H1 (cell line): ENCODE results near the gene EEF2K. TPM values are rescaled to one million over a fixed set of nuclear protein-coding genes. Genes with fewer than 3 reads are reported as not detected.

Source experiments
- CTCF ChIA-PET: fragments of 300-600 bp; sonication (Branson Sonifier 250); formaldehyde crosslinking; loops from one replicate; lab custom pipeline; 2021; ENCODE audit not compliant: partially characterized antibody; lab: Charles Lee
- POLR2A ChIA-PET: fragments of 300-600 bp; sonication (Branson Sonifier 250); formaldehyde crosslinking; loops from one replicate; lab custom pipeline; 2021; ENCODE audit warnings: inconsistent platforms; ENCODE audit not compliant: partially characterized antibody; lab: Charles Lee
- DNase-seq, 2 experiments: peaks; one replicate each; pipeline versions ENCODE4 v3.0.0 to v3.0.0-alpha.2; 2010 to 2022; ENCODE audit warnings: low spot score in 2 of 2, low read depth in 1 of 2, mixed read lengths in 1 of 2
- FAIRE-seq: peaks from 2 replicates; lab custom pipeline; 2011; peaks lifted over from hg19 to GRCh38; lab: Jason Lieb, UNC
- H2AFZ ChIP-seq: 2 replicates; pipeline ENCODE4 v1.8.1; 2012; ENCODE audit warnings: low read length, inconsistent platforms
- H2AK5ac ChIP-seq: 2 replicates; pipeline ENCODE4 v1.6.1; 2013; ENCODE audit warnings: low read depth, low read length
- H2BK120ac ChIP-seq: replicated peaks from 2 replicates; pipeline ENCODE3; 2013; ENCODE audit warnings: low read depth, low read length, inconsistent platforms
- H2BK12ac ChIP-seq: 2 replicates; pipeline ENCODE4 v1.6.1; 2013; ENCODE audit warnings: low read depth, low read length
- H2BK15ac ChIP-seq: 2 replicates; pipeline ENCODE4 v1.6.1; 2013; ENCODE audit warnings: low read length
- H2BK20ac ChIP-seq: 2 replicates; pipeline ENCODE4 v1.6.1; 2013; ENCODE audit warnings: low read length
- H2BK5ac ChIP-seq: 2 replicates; pipeline ENCODE4 v1.6.1; 2013; ENCODE audit warnings: low read depth, low read length
- H3K14ac ChIP-seq: 2 replicates; pipeline ENCODE4 v1.6.1; 2013; ENCODE audit warnings: inconsistent platforms; ENCODE audit not compliant: insufficient read length
- H3K18ac ChIP-seq: 2 replicates; pipeline ENCODE4 v1.6.1; 2013; ENCODE audit warnings: low read length; ENCODE audit errors: extremely low read depth
- H3K23ac ChIP-seq: 2 replicates; pipeline ENCODE4 v1.6.1; 2013; ENCODE audit warnings: inconsistent platforms; ENCODE audit not compliant: insufficient read length
- H3K23me2 ChIP-seq: 2 replicates; pipeline ENCODE4 v1.6.1; 2013; ENCODE audit warnings: low read depth, low read length
- H3K27ac ChIP-seq: 2 replicates; pipeline ENCODE4 v1.6.1; 2011; ENCODE audit warnings: low read depth, low read length, inconsistent platforms
- H3K27me3 ChIP-seq, 4 experiments: replicated peaks in 1 of 4; 1 replicate in 1 of 4; 2 replicates in 3 of 4; pipeline versions ENCODE4 v1.6.1 to v1.8.1; 2011 to 2013; ENCODE audit warnings: low read length in 3 of 4, mild to moderate bottlenecking in 3 of 4, inconsistent platforms in 2 of 4, mixed read lengths in 2 of 4, moderate library complexity in 1 of 4; ENCODE audit not compliant: control insufficient read depth in 3 of 4, insufficient read depth in 3 of 4; ENCODE audit errors: extremely low read depth in 1 of 4
- H3K36me3 ChIP-seq, 4 experiments: 2 replicates each; pipeline versions ENCODE4 v1.6.1 to v1.8.1; 2011 to 2013; ENCODE audit warnings: mild to moderate bottlenecking in 4 of 4, low read length in 3 of 4, moderate library complexity in 2 of 4, control low read depth in 1 of 4, inconsistent platforms in 1 of 4; ENCODE audit not compliant: insufficient read depth in 4 of 4, control insufficient read depth in 2 of 4
- H3K4ac ChIP-seq: replicated peaks from 2 replicates; pipeline ENCODE3; 2013; ENCODE audit warnings: low read length, low read depth, mixed read lengths, inconsistent platforms; ENCODE audit not compliant: insufficient read length
- H3K4me1 ChIP-seq, 4 experiments: replicated peaks in 1 of 4; 1 replicate in 1 of 4; 2 replicates in 3 of 4; pipeline versions ENCODE4 v1.6.1 to v1.8.1; 2011 to 2013; ENCODE audit warnings: low read length in 3 of 4, inconsistent platforms in 2 of 4, mixed read lengths in 1 of 4; ENCODE audit not compliant: insufficient read depth in 4 of 4, control insufficient read depth in 3 of 4
- H3K4me2 ChIP-seq, 2 experiments: 2 replicates each; pipeline versions ENCODE4 v1.6.1 to v1.8.1; 2011 to 2013; ENCODE audit warnings: low read depth in 2 of 2, low read length in 2 of 2, control low read depth in 1 of 2, inconsistent platforms in 1 of 2, mild to moderate bottlenecking in 1 of 2; ENCODE audit not compliant: insufficient read depth in 1 of 2
- H3K4me3 ChIP-seq, 4 experiments: fragments of 200-600, 300-600 bp in 1 of 4; sonication (generic), shearing (Covaris generic), sonication (Bioruptor Twin) in 1 of 4; 2 replicates each; pipeline versions ENCODE4 v1.5.1 to v1.8.1; 2011 to 2016; ENCODE audit warnings: low read length in 4 of 4, low read depth in 3 of 4, control low read depth in 2 of 4, inconsistent platforms in 2 of 4, mild to moderate bottlenecking in 2 of 4, mixed read lengths in 1 of 4, moderate library complexity in 1 of 4; ENCODE audit not compliant: insufficient read depth in 2 of 4; ENCODE audit errors: extremely low read depth in 1 of 4
- H3K56ac ChIP-seq: replicated peaks from 2 replicates; pipeline ENCODE3; 2013; ENCODE audit warnings: low read depth, mild to moderate bottlenecking, mixed read lengths, low read length, inconsistent platforms; ENCODE audit not compliant: insufficient read length
- H3K79me1 ChIP-seq: 2 replicates; pipeline ENCODE4 v1.6.1; 2013; ENCODE audit warnings: low read depth, low read length, control low read depth
- H3K79me2 ChIP-seq, 2 experiments: 2 replicates each; pipeline versions ENCODE4 v1.6.1 to v1.8.1; 2012 to 2013; ENCODE audit warnings: low read length in 2 of 2, mild to moderate bottlenecking in 2 of 2, inconsistent platforms in 1 of 2; ENCODE audit not compliant: insufficient read depth in 2 of 2, control insufficient read depth in 1 of 2
- H3K9ac ChIP-seq, 4 experiments: replicated peaks in 1 of 4; 1 replicate in 1 of 4; 2 replicates in 3 of 4; pipeline versions ENCODE4 v1.6.1 to v1.8.1; 2011 to 2013; ENCODE audit warnings: low read depth in 3 of 4, low read length in 3 of 4, control low read depth in 2 of 4, mild to moderate bottlenecking in 2 of 4, moderate library complexity in 2 of 4, inconsistent platforms in 1 of 4; ENCODE audit errors: extremely low read depth in 1 of 4
- H3K9me3 ChIP-seq, 2 experiments: 2 replicates each; pipeline versions ENCODE4 v1.6.1 to v1.8.1; 2012 to 2013; ENCODE audit warnings: mild to moderate bottlenecking in 2 of 2, moderate library complexity in 2 of 2, control low read depth in 1 of 2, inconsistent platforms in 1 of 2, low read depth in 1 of 2, low read length in 1 of 2, mixed read lengths in 1 of 2; ENCODE audit not compliant: insufficient read depth in 2 of 2
- H4K20me1 ChIP-seq, 2 experiments: replicated peaks in 1 of 2; 2 replicates each; pipeline versions ENCODE3 to v1.8.1; 2011 to 2013; ENCODE audit warnings: inconsistent platforms in 2 of 2, low read length in 2 of 2, mild to moderate bottlenecking in 1 of 2; ENCODE audit not compliant: insufficient read depth in 2 of 2, control insufficient read depth in 1 of 2
- H4K5ac ChIP-seq: 2 replicates; pipeline ENCODE4 v1.6.1; 2013; ENCODE audit warnings: low read length, low read depth, mixed read lengths, inconsistent platforms; ENCODE audit not compliant: insufficient read length
- H4K8ac ChIP-seq: 2 replicates; pipeline ENCODE4 v1.8.0; 2013; ENCODE audit warnings: mild to moderate bottlenecking, moderate library complexity, low read length, inconsistent platforms; ENCODE audit not compliant: insufficient read depth; ENCODE audit errors: extremely low read depth
- H4K91ac ChIP-seq: replicated peaks from 2 replicates; pipeline ENCODE3; 2013; ENCODE audit warnings: low read length, mixed read lengths, inconsistent platforms; ENCODE audit not compliant: insufficient read length
- ASH2L ChIP-seq: fragments of 200-600, 300-600 bp; sonication (generic); IDR thresholded peaks from one replicate; pipeline ENCODE4 v1.7.1; 2017; ENCODE audit warnings: low read length
- BRCA1 ChIP-seq: IDR thresholded peaks from 2 replicates; pipeline ENCODE4 v1.6.1; 2012; ENCODE audit warnings: low read depth, low read length, improper control_type of control experiment
- CBX8 ChIP-seq: fragments of 300-800, 300-1000 bp; sonication (generic); IDR thresholded peaks from 2 replicates; pipeline ENCODE4 v1.7.1; 2016; ENCODE audit warnings: low read depth, low read length, borderline replicate concordance
- CHD1 ChIP-seq: IDR thresholded peaks from 2 replicates; pipeline ENCODE4 v1.6.1; 2012; ENCODE audit warnings: low read depth, low read length, improper control_type of control experiment
- CHD2 ChIP-seq: IDR thresholded peaks from 2 replicates; pipeline ENCODE4 v1.6.1; 2012; ENCODE audit warnings: low read length, improper control_type of control experiment
- HDAC2 ChIP-seq, 2 experiments: fragments of 300-600 bp in 1 of 2; sonication (generic) in 1 of 2; IDR thresholded peaks; 2 replicates each; pipeline ENCODE4 v1.6.1; 2011 to 2012; ENCODE audit warnings: low read depth in 2 of 2, low read length in 2 of 2, mild to moderate bottlenecking in 2 of 2, moderate library complexity in 2 of 2, borderline replicate concordance in 1 of 2, inconsistent platforms in 1 of 2
- KDM1A ChIP-seq: fragments of 200-600, 300-600 bp; sonication (generic); IDR thresholded peaks from 2 replicates; pipeline ENCODE4 v1.7.1; 2016; ENCODE audit warnings: mild to moderate bottlenecking, low read length, borderline replicate concordance
- MAFK ChIP-seq: IDR thresholded peaks from 2 replicates; pipeline ENCODE4 v1.6.1; 2012; ENCODE audit warnings: low read depth, mild to moderate bottlenecking, improper control_type of control experiment, low read length
- PHF8 ChIP-seq: fragments of 200-600 bp; sonication (generic); conservative IDR thresholded peaks from 2 replicates; pipeline ENCODE4 v1.7.1; 2012; ENCODE audit warnings: low read depth, mild to moderate bottlenecking, inconsistent platforms, low read length, moderate library complexity
- RBBP5 ChIP-seq: IDR thresholded peaks from 2 replicates; pipeline ENCODE4 v1.7.1; 2012; ENCODE audit warnings: low read depth, mild to moderate bottlenecking, inconsistent platforms, low read length, moderate library complexity, borderline replicate concordance
- SP4 ChIP-seq: IDR thresholded peaks from 2 replicates; pipeline ENCODE4 v1.6.1; 2012; ENCODE audit warnings: low read length, inconsistent platforms
- WGBS, 2 experiments: shearing (Covaris generic) in 1 of 2; methylation state at CpG; one replicate each; pipeline versions ENCODE4 v1.1.6 to v1.1.7; 2013 to 2015; ENCODE audit warnings: low lambda C conversion rate in 2 of 2, mixed read lengths in 2 of 2, inconsistent platforms in 1 of 2, low coverage in 1 of 2, missing lambda C conversion rate in 1 of 2; ENCODE audit not compliant: insufficient replicate concordance in 2 of 2, insufficient coverage in 1 of 2, insufficient read length in 1 of 2; ENCODE audit errors: extremely low coverage in 1 of 2, missing lambda C conversion rate in 1 of 2; 5-methylcytosine and 5-hydroxymethylcytosine counted together
- polyA plus RNA-seq, 7 experiments: library from polyadenylated mRNA; depleted of rRNA in 3 of 7; stranded (reverse) in 5 of 7; unstranded in 2 of 7; fragments of >200 nt in 5 of 7; fragments of 200-250 nt in 2 of 7; gene quantifications; 1 replicate in 5 of 7; 2 replicates in 1 of 7; 4 replicates in 1 of 7; pipeline versions ENCODE4 v1.2.1 to v1.2.3, GENCODE V29; 2011 to 2013; ENCODE audit warnings: missing spikeins in 2 of 7, mixed read lengths in 2 of 7
- total RNA-seq: library from RNA; stranded (reverse); fragmentation: NEBNext Ultra II Directional; extraction: Animal tissue kit (Norgen Biotek cat#: 25700); gene quantifications from 2 replicates; pipeline ENCODE4 v1.2.1, GENCODE V29; 2021

EEF2K gene
- total and polyA plus RNA-seq, 2 of the 8 experiments (the other 6 are each of a cell fraction or from before 2014, with no cell fraction given), result 14.9 to 30.2 TPM

DNA sequence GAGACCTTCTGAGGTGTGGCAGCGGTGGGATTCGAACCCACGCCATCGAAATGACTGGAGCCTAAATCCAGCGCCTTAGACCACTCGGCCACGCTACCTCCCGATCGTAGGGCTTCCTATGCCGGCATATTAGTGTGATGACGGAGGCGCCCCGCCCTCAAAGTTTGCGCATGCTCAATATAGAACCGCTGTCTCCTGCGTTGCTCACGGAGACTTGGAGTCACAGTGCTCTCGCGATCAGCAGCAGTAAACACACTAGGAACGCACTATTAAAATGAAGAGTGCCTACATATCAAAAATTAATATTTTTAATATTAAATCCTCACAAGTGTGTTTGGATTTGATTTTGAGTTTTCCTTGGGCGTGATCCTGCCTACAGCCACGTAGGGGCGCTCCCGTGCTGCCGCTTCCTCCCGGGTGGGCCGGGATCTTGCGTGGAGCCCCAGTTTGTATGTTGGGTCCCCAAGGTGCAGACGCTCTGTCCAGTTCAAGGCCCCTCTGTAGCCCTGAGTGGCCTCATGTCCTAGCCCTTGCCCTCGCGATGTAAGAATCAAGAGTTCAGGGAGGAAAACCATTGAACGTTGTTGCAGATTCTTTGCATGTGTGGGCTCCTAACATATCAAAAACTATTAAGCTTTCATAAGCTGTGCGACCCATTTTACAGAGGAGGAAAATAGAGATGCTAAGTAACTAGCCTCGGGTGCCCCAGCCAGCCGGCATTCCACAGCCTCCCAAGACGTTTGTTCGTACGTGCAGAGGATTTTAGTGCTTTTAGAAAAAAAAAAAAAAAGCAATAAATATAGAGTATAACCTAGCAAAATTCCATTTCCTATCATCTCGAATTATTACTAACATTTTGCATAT lies 10.2 kb upstream of the EEF2K start:
- Histone ChIP-seq H2BK15ac (no peak overlapping the region), H3K23ac (no peak overlapping the region), H3K14ac (no peak overlapping the region), H3K18ac (no peak overlapping the region; the same call in 1 of the 2 replicates), H3K56ac (no peak overlapping the region), H4K5ac (no peak overlapping the region), H3K4me3 (peak overlapping the region; percentile 42 to 92 (median 78)), H4K8ac (no peak overlapping the region), H3K9me3 (no peaks in the 10 kb centered on the region), H3K4me1 (peaks cover 0 to 3% (median 0%) of the 10 kb centered on the region in 4 experiments; a peak in 3 of 7 replicates), H3K79me2 (no peaks in the 10 kb centered on the region), H3K4me2 (peak overlapping the region; percentile 16 to 76), H3K36me3 (no peaks in the 10 kb centered on the region), H2BK120ac (no peak overlapping the region), H3K23me2 (peaks cover 2% of the 10 kb centered on the region), H3K79me1 (no peaks in the 10 kb centered on the region), H3K9ac (peak overlapping the region in 2 of 4 experiments; percentile 31 to 35; a peak in 3 of 7 replicates), H4K91ac (peak overlapping the region; percentile 64), H3K27ac (no peak overlapping the region), H2AK5ac (no peak overlapping the region), H2BK5ac (no peak overlapping the region), H4K20me1 (no peaks in the 10 kb centered on the region), H2BK12ac (0 out of 2 replicates have a peak overlapping the region, but pooled peaks have one; percentile 63), H2BK20ac (0 out of 2 replicates have a peak overlapping the region, but pooled peaks have one; percentile 86), H2AFZ (peak overlapping the region; percentile 88), H3K27me3 (no peaks in the 10 kb centered on the region), H3K4ac (peak overlapping the region; percentile 87)
- DNase-seq (peak; percentile 90 to 98), FAIRE-seq (no peak)
- CTCF ChIA-PET, result interaction anchor here (0.7 to 2.6 kb wide), 12 partner anchors 10 to 187 kb away, joined by 3 to 13 read pairs (median 4); partner anchors contain the start of genes EEF2K and POLR3E
- WGBS, 2 experiments, result 12% methylated on average over 39 of the region's 39 CpGs; no CpG with 5 or more reads in 1 of the 2 experiments
- POLR2A ChIA-PET, result interaction anchor here (0.6 to 1.8 kb wide), 5 partner anchors 10 to 102 kb away, joined by 3 to 6 read pairs (median 4); partner anchors contain the start of genes EEF2K and POLR3E
- peak; percentile 91 to 98; a peak in 3 of 4 replicates for TF ChIP-seq HDAC2 (IDR thresholded peaks at IDR 0.05; ENCODE audit: borderline replicate concordance in 1 of 2, low read depth in 2 of 2, low read length in 2 of 2)
- peak; percentile 4; the same call in 1 of the 2 replicates for TF ChIP-seq BRCA1
- TF ChIP-seq PHF8, result no peak
- peak; percentile 94 for TF ChIP-seq ASH2L
- no peak for TF ChIP-seq CBX8
- TF ChIP-seq CHD1, result no peak
- peak; percentile 77; the same call in 1 of the 2 replicates for TF ChIP-seq RBBP5
- TF ChIP-seq SP4, result no peak
- TF ChIP-seq KDM1A, result peak; percentile 94
- TF ChIP-seq MAFK, result peak; percentile 91; the same call in 1 of the 2 replicates
- TF ChIP-seq CHD2, result peak; percentile 46; the same call in 1 of the 2 replicates
